ENCODE data around the gene CTBP2.

Gene CTBP2

DNA sequence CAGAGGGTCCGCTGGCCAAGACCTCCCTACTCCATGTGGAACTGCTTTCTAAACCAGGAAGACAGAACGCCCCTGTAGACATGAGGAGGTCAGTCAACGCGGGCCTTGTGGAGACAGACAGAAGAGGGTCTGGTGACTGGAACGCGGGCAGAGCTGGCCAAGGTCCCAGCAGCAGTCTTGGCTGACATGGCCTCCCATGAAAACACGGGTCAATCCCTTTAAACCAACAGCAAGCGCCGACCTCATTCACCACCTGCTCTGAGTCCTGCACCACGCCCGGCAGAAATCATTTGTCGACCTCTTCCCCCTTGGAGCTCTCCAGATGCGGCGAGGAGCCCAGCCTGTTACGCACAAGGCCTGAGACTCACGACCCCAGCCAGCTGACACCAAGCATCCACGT is 140.0 kb downstream of the CTBP2 start:
- no peak overlapping the region for H3K4me3 ChIP-seq (ENCODE audit: low read depth, low read length)
- TF ChIP-seq, protein P1, sequence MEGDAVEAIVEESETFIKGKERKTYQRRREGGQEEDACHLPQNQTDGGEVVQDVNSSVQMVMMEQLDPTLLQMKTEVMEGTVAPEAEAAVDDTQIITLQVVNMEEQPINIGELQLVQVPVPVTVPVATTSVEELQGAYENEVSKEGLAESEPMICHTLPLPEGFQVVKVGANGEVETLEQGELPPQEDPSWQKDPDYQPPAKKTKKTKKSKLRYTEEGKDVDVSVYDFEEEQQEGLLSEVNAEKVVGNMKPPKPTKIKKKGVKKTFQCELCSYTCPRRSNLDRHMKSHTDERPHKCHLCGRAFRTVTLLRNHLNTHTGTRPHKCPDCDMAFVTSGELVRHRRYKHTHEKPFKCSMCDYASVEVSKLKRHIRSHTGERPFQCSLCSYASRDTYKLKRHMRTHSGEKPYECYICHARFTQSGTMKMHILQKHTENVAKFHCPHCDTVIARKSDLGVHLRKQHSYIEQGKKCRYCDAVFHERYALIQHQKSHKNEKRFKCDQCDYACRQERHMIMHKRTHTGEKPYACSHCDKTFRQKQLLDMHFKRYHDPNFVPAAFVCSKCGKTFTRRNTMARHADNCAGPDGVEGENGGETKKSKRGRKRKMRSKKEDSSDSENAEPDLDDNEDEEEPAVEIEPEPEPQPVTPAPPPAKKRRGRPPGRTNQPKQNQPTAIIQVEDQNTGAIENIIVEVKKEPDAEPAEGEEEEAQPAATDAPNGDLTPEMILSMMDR (IDR thresholded peaks at IDR 0.05; ENCODE audit: low read depth, low read length, missing control alignments): no peak
- no peak for DNase-seq (ENCODE audit: low read depth)
- in situ Hi-C loops (cut with HindIII; ENCODE audit: low sequenced_read_pairs): no loop called here

DNA sequence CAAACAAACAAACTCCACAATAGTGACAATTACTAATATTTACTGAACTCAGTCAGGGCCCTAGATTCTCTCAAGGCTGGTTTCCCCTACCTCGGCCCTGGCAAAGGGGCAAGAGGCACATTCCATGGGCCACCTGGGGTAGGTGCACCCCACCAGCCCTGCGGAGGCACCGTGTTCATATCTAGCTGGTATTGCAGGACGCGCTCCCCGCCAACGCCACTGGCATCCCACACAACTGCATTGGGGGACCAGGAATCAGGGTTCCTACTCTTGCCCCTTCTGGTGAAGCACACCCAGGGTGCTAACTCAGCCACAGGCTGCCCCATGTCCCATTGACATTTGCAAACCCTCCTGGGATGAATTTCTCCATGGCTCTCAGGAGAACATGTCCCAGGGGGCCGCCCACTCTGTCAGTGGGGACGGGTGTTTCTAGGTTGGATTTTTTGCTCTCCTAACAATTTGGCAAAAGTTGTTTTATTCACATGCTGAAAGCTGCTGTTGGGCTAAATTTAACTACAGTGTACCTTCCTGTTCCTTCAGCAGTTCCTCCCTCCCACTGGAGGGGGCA is 141.7 kb downstream of the CTBP2 start:
- H3K4me3 ChIP-seq (ENCODE audit: low read depth, low read length): no peak overlapping the region
- DNase-seq (ENCODE audit: low read depth): no peak
- TF ChIP-seq, protein P1 (IDR thresholded peaks at IDR 0.05; ENCODE audit: low read depth, low read length, missing control alignments): no peak
- in situ Hi-C loops (cut with HindIII; ENCODE audit: low sequenced_read_pairs): no loop called here

DNA sequence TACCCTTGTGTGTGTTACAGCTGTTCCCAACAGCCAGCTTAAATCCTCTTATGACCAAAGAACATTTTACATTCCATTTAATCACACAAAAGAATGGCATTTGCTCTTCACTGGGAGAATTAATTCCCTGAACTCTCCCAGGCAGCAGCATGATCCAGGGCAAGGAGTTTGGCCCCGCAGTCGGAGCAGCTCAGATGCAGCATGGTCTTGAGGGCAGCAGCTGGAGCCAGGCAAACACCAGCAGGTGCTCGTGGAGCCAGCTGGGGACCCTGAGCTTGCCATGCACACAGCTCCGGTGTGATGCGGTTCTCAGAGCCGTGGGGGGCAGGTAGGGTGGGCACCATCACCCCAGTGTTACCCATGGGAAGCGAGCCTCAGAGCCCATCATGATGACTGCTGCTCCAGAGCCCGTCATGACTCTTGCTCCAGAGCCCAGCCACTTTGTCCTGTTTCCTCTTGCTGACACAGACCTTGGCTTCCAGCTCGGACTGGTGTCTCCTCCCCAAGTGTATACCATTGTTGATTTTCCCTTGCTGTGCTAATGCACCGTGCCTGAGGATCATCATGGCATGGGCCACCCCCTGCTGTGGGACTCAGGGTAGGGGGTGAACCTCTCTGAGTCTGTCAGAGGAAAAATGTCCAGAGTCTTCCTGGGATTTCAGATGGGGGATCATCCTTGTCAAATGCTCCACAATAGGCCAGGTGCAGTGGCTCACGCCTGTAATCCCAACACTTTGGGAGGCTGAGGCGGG is 142.6 kb downstream of the CTBP2 start:
- in situ Hi-C loops (cut with HindIII; ENCODE audit: low sequenced_read_pairs): no loop called here
- TF ChIP-seq, protein P1 (IDR thresholded peaks at IDR 0.05; ENCODE audit: low read depth, low read length, missing control alignments): no peak
- no peak overlapping the region for H3K4me3 ChIP-seq (ENCODE audit: low read depth, low read length)
- no peak for DNase-seq (ENCODE audit: low read depth)

DNA sequence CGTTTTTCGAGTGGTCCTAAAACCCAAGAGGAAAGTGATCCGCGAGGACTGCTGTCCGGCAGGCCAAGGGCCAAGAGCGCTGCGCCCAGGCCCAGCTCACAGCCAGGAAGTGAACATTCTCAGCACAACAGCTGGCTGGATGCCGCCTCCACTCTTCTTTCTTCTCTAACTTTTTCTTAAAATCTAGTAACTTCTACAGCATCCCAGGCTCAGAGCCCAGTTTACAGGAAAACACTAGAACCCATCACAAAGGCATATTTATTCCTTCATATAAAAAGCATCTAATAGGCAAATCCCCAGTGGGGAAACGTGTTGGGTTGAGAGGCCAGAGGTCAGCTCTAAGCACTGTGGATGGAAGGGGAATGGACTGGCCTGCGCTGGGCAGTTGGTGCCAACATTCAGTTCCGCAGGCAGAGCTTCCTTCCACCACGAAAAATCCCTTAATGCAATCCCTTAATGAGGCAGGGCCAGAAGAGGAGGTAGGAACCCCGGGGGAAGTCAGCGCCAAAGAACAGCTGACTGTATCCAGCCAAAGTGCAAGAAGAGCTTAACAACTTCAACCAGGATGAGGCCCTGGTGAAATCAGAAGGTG is 143.7 kb downstream of the CTBP2 start:
- TF ChIP-seq, protein P1 (IDR thresholded peaks at IDR 0.05; ENCODE audit: low read depth, low read length, missing control alignments): no peak
- no peak for DNase-seq (ENCODE audit: low read depth)
- H3K4me3 ChIP-seq (ENCODE audit: low read depth, low read length): no peak overlapping the region
- in situ Hi-C loops (cut with HindIII; ENCODE audit: low sequenced_read_pairs): no loop called here

DNA sequence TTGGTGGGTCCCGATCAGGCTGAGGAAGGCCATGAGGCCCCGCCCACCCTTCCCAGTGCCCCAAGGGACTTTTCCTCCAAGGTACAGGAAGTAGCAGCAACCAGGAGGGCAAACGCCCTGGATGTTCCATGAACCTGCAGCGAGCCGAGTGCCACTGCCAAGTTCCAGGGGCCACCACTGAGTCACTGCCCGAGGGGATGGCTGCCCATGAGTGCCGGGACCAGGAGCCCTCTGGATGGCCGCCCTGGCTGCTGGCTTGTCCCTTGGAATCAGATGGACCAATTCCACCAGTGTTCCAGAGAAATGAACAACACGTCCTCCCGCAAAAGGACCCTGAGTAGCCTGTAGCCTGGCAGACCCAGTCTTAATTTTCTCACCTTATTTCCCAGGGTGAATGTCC is 144.2 kb downstream of the CTBP2 start:
- no peak overlapping the region for H3K4me3 ChIP-seq (ENCODE audit: low read depth, low read length)
- DNase-seq (ENCODE audit: low read depth): no peak
- in situ Hi-C loops (cut with HindIII; ENCODE audit: low sequenced_read_pairs): no loop called here
- TF ChIP-seq, protein P1 (IDR thresholded peaks at IDR 0.05; ENCODE audit: low read depth, low read length, missing control alignments): no peak

DNA sequence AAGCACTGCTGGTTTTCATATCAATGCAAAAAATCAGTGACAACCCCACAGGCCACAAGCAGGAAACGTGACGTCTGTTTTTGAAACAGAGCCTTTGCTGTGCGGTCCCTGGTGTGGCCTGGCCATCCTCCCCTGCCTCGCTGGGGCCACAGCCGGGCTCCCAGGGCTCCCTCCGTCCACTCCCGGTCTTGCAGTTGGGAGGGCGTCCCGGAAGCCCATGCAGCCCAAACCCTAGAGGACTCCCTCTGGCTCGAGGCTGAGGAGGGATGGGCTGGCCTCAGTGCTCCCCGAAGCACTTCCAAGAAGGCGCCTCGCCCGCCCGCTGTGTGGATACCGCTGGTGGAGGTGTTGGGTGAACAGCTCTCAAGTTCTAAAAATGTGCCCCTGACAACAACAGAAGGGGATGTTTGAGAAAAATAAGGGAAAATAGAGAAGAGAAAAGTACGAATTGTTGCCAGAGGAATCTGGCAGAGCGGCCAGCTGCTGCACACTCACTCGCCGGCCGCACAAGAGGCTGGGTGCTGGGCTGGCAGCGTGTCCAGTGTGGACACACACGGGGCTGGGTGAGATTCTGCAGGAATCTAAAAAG is 144.9 kb downstream of the CTBP2 start:
- TF ChIP-seq, protein P1 (IDR thresholded peaks at IDR 0.05; ENCODE audit: low read depth, low read length, missing control alignments): no peak
- no peak overlapping the region for H3K4me3 ChIP-seq (ENCODE audit: low read depth, low read length)
- in situ Hi-C loops (cut with HindIII; ENCODE audit: low sequenced_read_pairs): no loop called here
- DNase-seq (ENCODE audit: low read depth): no peak
